ENCODE data around the gene USH1C.

Gene USH1C

DNA sequence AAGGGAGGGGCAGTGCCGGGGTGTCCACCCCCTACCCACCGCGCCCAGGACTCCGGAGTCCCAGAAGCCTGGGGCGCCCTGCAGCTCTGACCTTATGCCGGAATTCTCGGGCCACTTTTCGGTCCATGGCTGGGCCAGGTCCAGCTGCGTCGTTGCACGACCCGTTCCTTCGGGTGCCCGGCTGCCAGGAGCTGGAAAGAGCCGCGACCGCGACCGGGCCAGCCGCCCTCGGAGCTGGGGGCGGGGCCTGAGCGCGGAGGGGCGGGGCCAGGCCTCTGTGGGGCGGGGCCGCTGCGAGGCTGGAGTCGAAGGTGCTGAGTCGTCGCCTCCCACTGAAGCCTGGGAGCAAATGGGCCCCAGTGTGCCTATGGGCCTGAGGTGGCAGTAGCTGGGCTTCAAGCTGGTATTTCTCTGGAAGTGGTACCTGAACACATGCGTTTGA, at the start of gene USH1C:
USH1C (minus strand) TSS at position 236 of the 442 bp plus-strand sequence; CDS start at position 127, 109 bp downstream.
- no peak for DNase-seq (ENCODE audit: low read depth, low spot score)

DNA sequence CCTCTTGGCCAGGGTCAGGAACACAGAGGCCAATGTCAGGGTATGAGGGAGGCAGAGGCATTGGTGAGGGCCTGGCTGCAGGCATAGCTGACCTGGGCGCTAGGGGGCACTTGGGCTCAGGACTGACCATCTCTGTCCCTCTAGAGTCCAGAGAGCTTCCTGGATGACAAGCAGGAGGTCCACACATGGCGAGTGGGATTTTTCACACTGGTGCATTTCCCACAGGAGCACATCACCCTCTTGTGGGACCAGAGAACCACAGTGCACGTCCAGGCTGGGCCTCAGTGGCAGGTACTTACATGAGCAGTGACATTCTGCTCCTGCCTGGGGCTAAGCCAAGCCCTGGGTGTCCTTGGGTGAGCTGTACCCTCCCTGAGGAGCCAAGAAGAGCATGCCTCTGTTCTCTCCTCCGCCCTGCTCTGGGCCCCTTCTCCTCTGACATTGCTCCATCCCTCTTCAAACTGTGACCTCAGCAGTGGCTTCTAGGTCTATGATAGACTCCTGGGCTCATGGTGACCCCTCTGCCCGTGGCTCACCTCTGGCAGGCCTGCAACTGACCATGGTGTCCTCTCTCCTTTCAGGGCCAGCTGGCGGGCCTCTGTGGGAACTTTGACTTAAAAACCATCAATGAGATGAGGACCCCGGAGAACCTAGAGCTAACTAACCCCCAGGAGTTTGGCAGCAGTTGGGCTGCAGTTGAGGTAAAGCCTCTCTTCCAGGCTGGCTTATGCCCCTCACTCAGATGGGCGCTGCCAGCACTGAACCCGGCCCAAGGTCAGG, 49.4 kb upstream of the USH1C start:
- DNase-seq (ENCODE audit: low read depth, low spot score) = no peak

DNA sequence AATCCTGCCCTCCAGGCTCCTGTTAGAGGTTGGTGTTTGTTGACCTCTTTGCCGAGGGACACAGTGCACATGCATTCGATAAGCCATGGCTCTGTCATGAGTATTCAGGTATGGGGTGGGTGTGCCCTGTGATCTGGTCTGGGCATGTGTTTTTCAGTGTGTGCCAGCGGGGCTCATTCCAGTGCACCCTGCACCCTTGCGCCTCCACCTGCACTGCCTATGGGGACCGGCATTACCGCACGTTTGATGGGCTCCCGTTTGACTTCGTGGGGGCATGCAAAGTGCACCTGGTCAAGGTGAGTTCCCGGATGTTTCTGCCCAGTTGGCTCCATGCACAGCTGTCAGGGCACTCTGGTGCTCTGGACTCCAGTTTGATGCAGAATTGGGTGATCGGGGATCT, 47.1 kb upstream of the USH1C start:
- no peak for DNase-seq (ENCODE audit: low read depth, low spot score)

DNA sequence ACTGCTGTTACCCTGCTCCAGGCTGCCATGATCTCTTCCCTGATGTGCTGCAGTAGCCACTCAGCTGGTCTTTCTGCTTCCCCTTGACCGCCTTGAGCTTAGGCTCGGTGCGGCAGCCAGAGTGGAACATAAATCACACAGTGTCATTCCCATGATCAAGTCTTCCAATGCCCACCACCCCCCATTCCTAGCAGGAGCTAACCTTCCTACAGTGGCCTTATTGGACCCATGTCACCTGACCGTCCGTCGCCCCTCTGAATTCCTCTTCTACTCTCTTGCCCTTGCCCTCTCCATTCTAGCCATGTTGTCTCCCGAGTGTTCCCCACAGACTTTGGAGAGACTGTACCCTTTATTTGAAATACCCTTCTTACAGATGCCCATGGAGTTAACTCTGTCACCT, 46.2 kb upstream of the USH1C start:
- no peak for DNase-seq (ENCODE audit: low read depth, low spot score)

DNA sequence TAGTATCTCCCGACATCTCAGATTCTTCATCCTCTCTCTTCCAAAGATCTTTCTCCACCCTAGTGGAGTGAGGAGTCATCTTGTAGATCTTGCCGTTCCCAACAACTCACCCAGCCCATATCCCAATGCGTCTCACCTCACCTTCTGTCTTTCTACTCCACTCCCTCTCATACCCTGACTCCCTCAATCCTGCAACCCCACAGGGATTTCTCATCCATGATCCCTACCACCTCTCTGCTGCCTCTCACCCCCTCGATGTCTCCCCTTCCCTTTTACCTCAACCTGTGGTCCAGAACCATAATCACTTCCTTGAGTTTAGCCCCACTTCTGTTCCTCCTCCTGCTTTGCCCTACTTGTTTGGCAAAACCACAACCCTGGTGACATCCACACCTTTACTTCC, 44.5 kb upstream of the USH1C start:
- DNase-seq (ENCODE audit: low read depth, low spot score) = no peak

DNA sequence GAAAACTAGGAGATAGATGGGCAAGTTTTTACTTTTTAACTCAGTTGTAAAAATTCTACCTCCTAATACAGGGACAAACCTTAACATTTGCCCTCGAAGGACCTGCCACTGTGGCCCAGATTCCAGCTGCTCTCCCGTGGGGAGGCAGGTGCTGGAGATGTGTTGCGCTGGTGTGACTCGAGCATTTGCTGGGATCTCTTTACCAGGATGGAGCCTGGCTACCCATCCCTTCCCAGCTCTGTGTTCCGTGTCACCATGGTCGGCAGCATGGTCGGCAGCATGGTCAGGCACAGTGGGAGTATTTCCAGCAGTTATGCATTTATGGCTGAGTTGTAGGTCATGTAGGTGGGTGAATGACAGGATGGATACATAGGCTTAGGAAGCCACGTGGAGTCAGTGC, 44.0 kb upstream of the USH1C start:
- DNase-seq (ENCODE audit: low read depth, low spot score) = no peak

DNA sequence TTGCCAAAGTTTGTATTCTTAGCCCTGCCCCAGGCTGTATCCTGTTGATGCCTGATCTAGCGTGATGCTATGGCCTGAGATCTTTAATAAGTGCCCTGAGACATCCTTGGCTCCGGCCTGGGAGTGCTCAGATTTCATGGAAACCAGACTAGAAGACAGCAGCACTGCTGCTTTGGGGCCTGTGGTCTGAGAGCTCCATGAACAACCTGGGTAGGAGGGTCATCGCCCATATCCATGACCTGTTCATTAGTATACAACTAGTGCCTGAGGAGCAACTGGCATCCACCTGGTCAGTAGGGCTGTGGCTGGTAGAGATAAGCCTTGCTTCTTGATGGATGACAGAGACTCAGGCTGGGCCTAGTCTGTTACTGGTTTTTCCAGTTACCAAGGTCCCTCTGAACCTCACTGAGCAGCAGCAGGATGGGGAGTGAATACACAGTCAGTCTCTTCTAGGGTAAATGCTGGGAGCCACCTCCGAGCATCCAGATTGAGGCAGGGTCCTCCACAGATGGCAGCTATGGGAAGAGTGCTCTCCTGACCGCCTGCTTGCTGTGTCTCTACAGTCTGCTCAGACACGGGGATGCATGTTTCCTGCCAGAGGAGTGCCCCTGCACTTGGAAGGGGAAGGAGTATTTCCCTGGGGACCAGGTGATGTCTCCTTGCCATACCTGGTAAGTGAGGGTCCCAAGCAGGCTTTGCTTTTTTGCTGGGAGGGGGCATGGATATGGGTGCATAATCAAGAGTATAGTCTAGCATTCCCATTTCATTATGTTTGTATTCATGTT, 41.9 kb upstream of the USH1C start:
- DNase-seq (ENCODE audit: low read depth, low spot score) = no peak

DNA sequence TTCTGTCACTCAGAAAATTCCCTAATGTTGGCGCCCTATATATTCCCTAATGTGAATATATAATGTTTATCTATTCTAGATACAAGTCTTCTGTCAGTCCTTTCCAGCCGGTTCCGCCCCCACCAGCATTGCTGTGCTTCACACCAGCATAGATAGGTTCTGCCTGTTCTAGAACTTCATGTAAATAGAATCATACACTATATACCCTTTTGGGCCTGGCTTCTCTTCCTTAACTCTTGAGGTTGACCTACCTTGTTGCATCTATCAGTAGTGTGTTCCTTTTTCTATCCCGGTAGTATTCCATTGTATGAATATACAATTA, 37.5 kb upstream of the USH1C start:
- DNase-seq (ENCODE audit: low read depth, low spot score) = no peak

DNA sequence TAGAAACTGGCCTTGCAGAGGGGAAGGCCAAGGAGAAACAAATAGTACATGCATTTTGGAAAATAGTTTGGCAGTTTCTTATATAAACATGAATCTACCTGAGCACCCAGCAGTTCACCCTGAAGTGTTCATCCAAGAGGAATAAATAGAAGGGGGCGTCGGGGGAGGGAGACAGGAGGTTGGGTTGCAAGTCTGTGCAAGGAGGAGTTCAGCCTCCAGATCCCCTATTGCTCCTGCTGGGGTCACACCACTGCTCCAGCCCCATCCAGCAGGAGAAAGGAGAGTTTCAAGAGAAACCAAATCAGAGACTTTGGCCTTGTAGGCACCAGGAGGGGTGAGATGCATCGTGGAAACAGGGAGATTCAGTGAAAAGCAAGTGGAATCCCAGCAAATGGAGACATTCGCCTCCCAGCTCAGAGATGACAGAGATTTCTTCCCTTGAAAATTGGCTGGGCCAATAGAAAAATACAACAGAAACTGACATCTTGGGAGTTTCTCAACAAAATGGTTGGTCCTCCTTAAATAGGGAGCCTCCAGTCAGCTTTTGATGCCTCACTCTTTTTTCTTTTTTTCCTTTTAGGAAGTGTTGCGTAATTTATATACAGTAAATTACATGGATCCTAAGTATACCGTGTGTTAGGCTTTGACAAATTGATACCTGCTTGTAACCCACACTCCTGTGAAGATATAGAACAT, 37.0 kb upstream of the USH1C start:
- DNase-seq (ENCODE audit: low read depth, low spot score) = no peak

DNA sequence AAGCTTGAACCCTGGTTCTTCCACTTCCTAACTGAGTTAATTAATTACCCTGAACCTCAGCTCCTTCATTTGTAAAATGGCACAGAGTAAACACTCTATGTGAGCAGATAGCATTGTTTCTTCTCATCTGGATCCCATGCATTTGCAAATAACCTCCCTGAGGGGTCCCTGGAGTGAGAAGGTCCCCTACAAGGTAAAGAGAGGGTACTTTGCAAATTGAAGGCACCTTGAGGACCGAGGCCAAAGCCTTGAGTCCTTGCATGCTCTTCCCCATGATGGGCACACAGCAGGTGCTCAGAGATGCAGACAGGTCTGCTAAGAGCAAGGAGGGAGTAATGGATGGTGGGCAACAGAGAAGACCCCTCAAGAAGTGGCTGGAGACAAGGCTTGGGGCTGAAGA, 36.1 kb upstream of the USH1C start:
- DNase-seq (ENCODE audit: low read depth, low spot score) = no peak

DNA sequence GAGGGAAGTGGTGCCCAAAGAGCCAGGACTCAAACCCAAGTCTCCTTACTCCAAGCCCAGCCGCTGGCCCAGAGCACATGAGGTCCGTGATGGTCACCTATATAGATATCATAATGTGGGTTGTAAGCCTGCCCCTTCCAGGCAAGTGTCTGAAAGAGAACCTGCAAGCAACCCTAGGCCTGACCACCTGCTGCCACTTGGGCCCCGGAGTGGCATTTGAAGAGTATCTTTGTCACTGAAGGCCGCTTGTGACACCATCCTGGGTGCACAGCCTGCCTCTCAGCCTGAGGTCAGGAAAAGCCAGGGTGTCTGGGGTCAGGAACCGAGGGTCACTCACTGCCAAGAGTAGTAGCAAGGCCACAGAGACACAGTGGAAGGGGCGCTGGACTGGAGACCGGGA, 35.2 kb upstream of the USH1C start:
- no peak for DNase-seq (ENCODE audit: low read depth, low spot score)

DNA sequence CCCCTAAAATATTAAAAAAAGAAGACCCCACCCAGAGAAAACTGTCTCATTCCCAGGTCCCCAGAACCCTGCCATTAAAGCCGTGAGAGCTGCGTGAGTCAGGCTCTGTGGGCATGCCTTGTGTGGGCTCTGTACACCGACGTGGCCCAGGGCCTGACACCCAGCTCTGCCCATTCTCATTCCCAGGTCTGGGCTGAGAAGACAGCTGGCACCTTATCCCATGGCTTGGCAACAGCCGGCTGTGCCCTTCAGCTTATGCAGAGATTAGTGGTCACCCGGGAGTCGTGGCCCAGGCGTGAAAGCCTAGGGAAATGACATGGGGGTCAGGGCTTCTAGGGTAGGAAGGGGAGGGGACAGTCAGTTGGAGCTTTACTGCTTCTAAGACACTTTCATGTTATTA, 34.7 kb upstream of the USH1C start:
- DNase-seq (ENCODE audit: low read depth, low spot score) = no peak

DNA sequence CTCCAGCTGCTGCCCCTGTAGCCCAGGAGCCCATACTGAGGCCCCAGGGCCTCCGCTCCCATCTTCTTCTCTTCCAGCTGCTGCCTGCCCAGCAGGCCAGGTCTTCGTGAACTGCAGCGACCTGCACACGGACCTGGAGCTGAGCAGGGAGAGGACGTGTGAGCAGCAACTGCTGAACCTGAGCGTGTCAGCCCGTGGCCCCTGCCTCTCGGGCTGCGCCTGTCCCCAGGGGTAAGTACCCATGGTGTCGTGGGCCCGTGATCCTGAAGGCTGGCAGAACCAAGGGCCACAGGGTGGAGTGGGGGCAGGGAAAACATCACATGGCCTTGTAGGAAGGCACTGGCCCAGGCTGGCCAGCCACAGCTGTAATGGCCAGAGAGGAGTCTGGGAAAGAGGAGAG, 34.1 kb upstream of the USH1C start:
- DNase-seq (ENCODE audit: low read depth, low spot score) = no peak

DNA sequence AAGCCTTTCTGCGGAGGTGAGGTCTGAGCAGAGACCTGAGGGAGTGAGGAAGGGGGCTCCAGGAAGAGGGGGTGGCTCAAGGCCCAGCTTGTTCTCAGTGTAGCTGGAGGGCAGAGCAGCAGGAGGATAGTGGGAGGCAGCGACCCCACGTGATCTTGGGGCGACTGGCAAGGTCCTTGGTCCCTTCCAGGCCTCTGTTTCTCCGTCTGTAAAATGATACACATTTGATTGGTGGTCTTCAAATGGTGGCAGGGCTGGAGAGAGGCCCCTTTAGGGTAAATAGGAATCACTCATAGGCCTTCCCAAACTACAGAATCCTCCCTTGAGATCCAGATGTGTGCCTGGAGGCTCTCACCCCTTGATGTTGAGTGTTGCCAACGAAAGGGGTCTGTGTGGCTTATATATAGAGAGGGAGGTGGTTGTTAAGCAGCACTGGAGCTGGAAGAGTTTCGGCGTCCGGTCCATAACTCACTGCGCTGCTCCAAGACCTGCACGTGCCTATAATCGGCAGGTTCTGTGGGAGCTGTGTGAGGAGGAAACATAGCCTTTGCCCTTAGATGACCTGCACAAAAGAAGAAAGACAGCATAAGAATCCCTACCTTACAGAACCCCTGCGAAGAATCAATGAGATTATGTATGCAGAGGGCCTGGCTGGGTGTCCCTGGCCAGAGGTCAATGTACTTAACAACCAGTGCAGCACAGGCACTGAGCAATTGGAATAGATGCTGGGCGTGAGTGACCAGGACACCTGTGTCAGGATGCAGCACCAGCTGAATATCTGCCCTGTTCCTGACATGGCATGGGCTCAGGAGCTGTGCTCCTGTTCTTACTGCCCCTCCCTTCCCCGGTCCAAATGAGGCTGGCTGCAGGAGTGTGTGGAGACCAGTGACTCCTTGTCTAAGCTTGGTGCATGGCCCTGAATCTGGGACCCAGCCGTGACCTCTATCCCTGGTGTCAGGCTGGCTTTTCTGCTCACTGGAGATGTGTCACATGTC, 31.5 kb upstream of the USH1C start:
- no peak for DNase-seq (ENCODE audit: low read depth, low spot score)

DNA sequence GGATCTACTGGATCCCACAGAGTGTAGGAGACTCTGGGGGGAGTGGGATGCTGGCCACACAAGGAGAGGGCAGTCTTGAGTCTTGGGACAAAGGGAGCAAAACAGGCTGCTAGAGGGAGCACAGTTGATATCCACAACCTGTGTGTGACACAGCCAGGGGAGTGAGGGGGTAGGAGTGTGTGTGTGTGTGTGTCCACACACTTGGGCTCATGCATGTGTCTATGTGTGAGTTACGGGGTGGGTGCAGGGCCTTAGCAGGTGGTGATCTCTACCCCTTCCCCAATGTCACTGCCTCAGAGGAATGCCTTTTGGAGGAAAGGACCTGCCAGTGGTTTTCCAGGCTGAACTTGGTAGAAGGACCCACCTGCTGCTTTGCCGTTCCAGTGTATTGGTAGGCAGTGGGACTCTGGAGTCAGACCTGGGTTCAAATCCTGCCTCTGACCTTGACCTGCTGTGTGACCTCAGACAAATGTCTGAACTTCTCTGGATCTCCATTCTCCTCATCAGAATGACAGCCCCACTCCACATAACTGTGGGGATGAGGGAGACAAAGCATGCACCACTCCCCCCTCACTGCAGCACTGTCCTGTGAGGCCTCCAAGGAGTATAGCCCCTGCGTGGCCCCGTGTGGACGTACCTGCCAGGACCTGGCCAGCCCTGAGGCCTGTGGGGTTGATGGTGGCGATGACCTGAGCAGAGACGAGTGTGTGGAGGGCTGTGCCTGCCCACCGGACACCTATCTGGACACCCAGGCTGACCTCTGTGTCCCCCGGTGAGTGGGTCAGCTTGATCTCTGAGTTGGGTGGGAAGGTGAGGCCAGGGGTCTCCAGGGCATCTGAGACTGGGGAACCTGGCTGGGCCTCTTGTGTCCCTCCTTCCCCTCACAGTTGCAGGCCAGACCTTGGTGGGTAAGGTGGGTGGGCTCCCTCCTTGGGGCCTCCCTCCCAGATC, 30.2 kb upstream of the USH1C start:
- no peak for DNase-seq (ENCODE audit: low read depth, low spot score)

DNA sequence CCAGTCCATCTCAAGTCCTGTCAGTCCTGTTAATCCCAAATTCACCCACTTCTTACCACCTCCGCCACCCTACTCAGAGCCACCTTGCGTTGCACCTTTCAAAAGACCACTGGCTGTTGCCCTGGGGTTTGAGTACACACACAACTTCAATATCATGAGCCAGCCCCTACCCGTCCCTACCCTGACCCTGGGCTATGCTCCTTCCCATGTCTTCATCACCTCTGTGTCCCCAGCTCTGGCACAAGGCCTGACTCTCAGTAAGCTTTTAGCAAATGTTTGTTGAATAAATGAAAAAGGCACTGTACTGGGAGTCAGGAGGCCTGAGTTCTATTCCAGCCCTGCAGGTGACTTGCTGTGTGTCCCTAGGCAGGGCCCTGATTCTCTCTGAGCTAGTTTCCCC, 29.3 kb upstream of the USH1C start:
- DNase-seq (ENCODE audit: low read depth, low spot score) = no peak

DNA sequence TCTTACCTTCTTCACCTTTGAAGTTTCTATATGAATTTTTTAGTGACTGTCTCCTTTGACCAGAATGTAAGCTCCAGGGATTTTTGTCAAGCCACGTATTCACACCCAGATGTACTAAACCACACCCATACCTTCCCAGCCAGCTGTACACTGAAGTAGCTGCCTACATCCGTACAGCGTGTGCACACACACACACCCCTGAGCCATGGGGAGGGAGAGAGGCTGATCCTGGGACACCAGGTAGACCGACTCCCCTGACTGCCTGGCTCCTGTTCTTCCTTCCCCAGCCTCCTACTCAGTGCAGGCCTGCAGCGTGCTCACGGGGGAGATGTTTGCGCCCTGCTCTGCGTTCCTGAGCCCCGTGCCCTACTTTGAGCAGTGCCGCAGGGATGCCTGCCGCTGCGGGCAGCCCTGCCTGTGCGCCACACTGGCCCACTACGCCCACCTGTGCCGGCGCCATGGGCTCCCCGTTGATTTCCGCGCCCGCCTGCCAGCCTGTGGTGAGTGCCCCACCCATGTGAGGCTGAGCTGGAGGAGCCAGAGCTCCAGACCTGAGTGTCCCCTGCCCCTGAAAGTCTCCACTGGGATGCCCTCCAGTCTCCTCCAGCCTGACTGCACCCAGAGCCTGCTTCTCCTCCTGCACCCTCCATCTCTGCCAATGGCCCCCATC, 28.7 kb upstream of the USH1C start:
- no peak for DNase-seq (ENCODE audit: low read depth, low spot score)

DNA sequence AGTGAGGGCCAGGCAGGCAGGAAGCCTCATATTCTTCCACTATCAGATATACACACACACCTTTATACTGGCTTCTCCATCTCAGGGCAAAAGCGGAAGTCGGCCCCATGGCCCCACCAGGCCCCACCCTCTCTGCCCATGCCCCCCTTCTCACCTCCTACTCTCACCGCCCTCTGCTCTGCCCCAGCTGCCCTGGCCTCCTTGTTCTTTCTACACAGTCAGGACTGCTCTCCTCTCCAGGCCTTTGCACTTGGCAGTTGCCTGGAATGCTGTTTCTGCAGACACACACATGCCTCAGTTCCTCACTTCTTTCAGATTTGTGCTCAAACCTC, 28.1 kb upstream of the USH1C start:
- no peak for DNase-seq (ENCODE audit: low read depth, low spot score)

DNA sequence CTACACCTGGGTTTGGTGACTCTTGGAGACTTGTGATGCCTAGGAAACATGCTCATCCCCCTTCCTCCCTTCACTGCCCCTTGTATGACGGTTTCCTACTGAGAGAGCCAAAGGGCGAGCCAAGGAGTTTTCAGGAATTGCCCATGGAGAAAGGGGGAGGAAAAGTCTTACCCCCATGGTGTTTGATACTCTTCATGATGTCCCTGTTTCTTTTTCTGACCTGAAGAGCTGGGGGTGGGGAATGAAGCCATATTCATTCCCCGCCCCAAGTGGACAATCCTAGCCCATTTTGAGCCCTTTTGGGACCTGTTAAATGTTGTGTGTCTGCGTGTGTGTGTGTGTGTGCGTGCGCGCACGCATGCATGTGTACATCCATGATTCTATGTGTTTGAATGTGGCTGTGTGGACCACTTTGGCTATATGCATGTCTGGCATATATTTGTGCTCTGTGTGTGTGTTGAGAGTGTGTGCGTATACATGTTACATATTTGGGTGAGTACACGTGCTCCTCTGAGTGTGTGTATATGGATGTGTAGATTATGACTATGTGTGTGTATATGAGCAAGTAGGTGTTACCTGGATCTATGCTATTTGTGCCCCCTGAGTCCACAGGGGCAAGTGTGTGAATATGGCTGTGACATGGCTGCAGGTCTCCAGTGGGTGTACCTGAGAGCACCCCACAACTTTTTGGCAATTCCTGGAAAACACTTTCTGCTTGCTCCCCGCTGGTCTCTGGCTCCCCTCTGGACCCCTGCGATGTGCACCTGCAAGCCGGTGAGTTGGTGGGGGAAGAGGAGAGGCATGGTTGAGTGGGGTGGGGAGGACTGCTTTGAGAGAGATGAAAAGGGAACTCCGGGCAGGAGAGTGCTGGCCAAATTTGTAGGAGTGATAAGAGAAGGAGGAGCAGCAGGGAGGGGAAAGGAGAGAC, 27.5 kb upstream of the USH1C start:
- no peak for DNase-seq (ENCODE audit: low read depth, low spot score)

Measured in iPS DF 19.7 (cell line).